ENCODE measurements around the gene KLHL29. TPM values are rescaled to one million over a fixed set of nuclear protein-coding genes. Genes with fewer than 3 reads are reported as not detected.

The KLHL29 gene
- total and polyA plus RNA-seq, 10 donors, result 1.5 to 30.5 (median 9.4) TPM

GRCh38 chr2:23541503-23542229 is 156.7 kb downstream of the KLHL29 start:
- peaks cover 0 to 15% (median 7%) of the 10 kb centered on the region in 6 donors for H3K4me1 ChIP-seq
- WGBS, 5 donors, result 74 to 90% (median 82%) methylated on average over 7 of the region's 7 CpGs

GRCh38 chr2:23542230-23542789 is 157.3 kb downstream of the KLHL29 start:
- Histone ChIP-seq H3K27me3 (replicated peaks in 1 of 7) (no peaks in the 10 kb centered on the region), H3K4me3 (no peak overlapping the region), H3K36me3 (no peaks in the 10 kb centered on the region), H3K27ac (no peak overlapping the region), H3K4me1 (peaks cover 0 to 15% (median 7%) of the 10 kb centered on the region in 6 donors), H3K9me3 (no peaks in the 10 kb centered on the region)
- WGBS, 5 donors, result 70 to 83% (median 78%) methylated on average over 6 of the region's 6 CpGs
- TF ChIP-seq CTCF (IDR thresholded peaks at IDR 0.05 in 8 of 11, conservative IDR thresholded peaks at IDR 0.05 in 3 of 11) (no peak), POLR2A (IDR thresholded peaks at IDR 0.05) (no peak), POLR2AphosphoS5 (IDR thresholded peaks at IDR 0.05) (no peak)
- no peak for DNase-seq
- intact Hi-C loops (cut with DNase I; ENCODE audit: low total_unique reads), result no loop called here

More at GRCh38 chr2:23541503-23542229, 156.7 kb downstream of the KLHL29 start:
- no peaks in the 10 kb centered on the region for H3K36me3 ChIP-seq
- TF ChIP-seq POLR2AphosphoS5 (IDR thresholded peaks at IDR 0.05), result no peak
- TF ChIP-seq CTCF (IDR thresholded peaks at IDR 0.05 in 8 of 11, conservative IDR thresholded peaks at IDR 0.05 in 3 of 11), result no peak
- TF ChIP-seq POLR2A (IDR thresholded peaks at IDR 0.05), result no peak
- intact Hi-C loops (cut with DNase I; ENCODE audit: low total_unique reads), result no loop called here
- no peak overlapping the region for H3K27ac ChIP-seq
- no peak for DNase-seq
- no peaks in the 10 kb centered on the region for H3K9me3 ChIP-seq
- H3K27me3 ChIP-seq (replicated peaks in 1 of 7), result no peaks in the 10 kb centered on the region
- no peak overlapping the region for H3K4me3 ChIP-seq

DNA sequence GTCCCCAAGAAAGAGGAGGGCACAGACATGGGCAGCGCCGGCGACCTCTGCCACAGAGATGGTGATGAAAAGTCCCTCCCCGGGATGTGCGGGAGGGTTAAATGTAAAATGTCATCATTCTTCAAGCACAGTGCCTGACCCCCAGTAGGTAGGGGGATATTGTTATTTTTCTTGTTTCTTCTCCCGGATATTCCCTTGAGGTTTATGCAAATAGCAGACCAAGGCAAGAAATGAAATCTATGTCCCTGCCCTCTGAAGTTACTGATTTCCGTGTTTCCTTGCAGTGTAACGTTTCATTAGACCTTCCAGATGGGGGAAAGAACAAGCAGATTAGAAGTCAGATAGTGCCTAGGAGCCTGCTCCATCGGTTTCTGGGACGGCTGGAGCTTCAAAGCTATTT is 158.3 kb downstream of the KLHL29 start:
- peaks cover 0 to 15% (median 7%) of the 10 kb centered on the region in 6 donors for H3K4me1 ChIP-seq
- H3K4me3 ChIP-seq, result no peak overlapping the region
- H3K9me3 ChIP-seq, result no peaks in the 10 kb centered on the region
- DNase-seq, result no peak
- H3K36me3 ChIP-seq, result no peaks in the 10 kb centered on the region
- no peak overlapping the region for H3K27ac ChIP-seq
- WGBS, 5 donors, result 84 to 90% (median 86%) methylated on average over 10 of the region's 10 CpGs
- no peak for TF ChIP-seq POLR2AphosphoS5 (IDR thresholded peaks at IDR 0.05)
- H3K27me3 ChIP-seq (replicated peaks in 1 of 7), result no peaks in the 10 kb centered on the region
- intact Hi-C loops (cut with DNase I; ENCODE audit: low total_unique reads), result no loop called here

DNA sequence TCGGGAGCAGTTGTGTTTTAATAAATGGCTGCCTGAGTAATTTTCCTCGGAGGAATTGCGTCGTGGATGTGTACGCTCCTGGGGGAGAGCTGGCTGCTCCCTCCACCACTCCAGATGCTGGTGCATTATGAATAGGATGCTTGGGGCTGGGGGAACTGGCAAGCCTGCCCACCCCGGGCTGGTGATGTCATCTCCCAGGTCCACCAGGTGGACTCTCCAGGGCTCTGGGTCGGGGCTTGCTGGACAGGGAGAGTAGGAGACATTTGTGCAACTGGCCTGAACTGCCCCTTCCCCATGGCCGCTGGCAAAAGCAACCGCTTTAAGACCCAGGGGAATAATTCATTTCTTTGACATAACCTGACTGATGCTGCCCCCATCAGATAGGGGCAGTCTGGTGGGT is 158.7 kb downstream of the KLHL29 start:
- no peak overlapping the region for H3K27ac ChIP-seq
- H3K4me3 ChIP-seq, result no peak overlapping the region
- no peak for DNase-seq
- 84 to 92% (median 87%) methylated on average over 9 of the region's 9 CpGs for WGBS, 5 donors
- H3K36me3 ChIP-seq, result no peaks in the 10 kb centered on the region
- H3K9me3 ChIP-seq, result no peaks in the 10 kb centered on the region
- H3K27me3 ChIP-seq (replicated peaks in 1 of 7), result no peaks in the 10 kb centered on the region
- no peak for TF ChIP-seq POLR2AphosphoS5 (IDR thresholded peaks at IDR 0.05)
- TF ChIP-seq POLR2A (IDR thresholded peaks at IDR 0.05), result no peak
- no peak for TF ChIP-seq CTCF (IDR thresholded peaks at IDR 0.05 in 8 of 11, conservative IDR thresholded peaks at IDR 0.05 in 3 of 11)
- peaks cover 0 to 15% (median 8%) of the 10 kb centered on the region in 6 donors for H3K4me1 ChIP-seq
- intact Hi-C loops (cut with DNase I; ENCODE audit: low total_unique reads), result no loop called here
